Osteoblast (primary cell): ENCODE measurements around the gene COG7. TPM values are rescaled to one million over a fixed set of nuclear protein-coding genes. Genes with fewer than 3 reads are reported as not detected.

ENCODE experiments used
- DNase-seq: peaks from one replicate; pipeline ENCODE4 v3.0.0; 2011; ENCODE audit warnings: low spot score, mixed read lengths; ENCODE audit not compliant: insufficient read length; ENCODE audit errors: missing footprints
- H2AFZ ChIP-seq: 2 replicates; pipeline ENCODE4 v1.6.0; 2011; ENCODE audit warnings: mild to moderate bottlenecking, low read length
- H3K27ac ChIP-seq: 2 replicates; pipeline ENCODE4 v1.5.1; 2011; ENCODE audit warnings: mild to moderate bottlenecking, low read depth, low read length, moderate library complexity
- H3K27me3 ChIP-seq: 2 replicates; pipeline ENCODE4 v1.6.0; 2012; ENCODE audit warnings: mild to moderate bottlenecking, control low read depth, inconsistent platforms, low read length, moderate library complexity; ENCODE audit not compliant: insufficient read depth
- H3K36me3 ChIP-seq: 2 replicates; pipeline ENCODE4 v1.5.1; 2011; ENCODE audit warnings: mild to moderate bottlenecking, low read length, control low read depth, moderate library complexity; ENCODE audit not compliant: insufficient read depth
- H3K4me1 ChIP-seq: 2 replicates; pipeline ENCODE4 v1.5.1; 2011; ENCODE audit warnings: mild to moderate bottlenecking, low read length, control low read depth, moderate library complexity; ENCODE audit not compliant: insufficient read depth
- H3K4me2 ChIP-seq: 2 replicates; pipeline ENCODE4 v1.6.0; 2011; ENCODE audit warnings: mild to moderate bottlenecking, low read length; ENCODE audit not compliant: insufficient read depth
- H3K4me3 ChIP-seq: fragments of 200-600 bp; sonication (generic); 3 replicates; pipeline ENCODE4 v1.5.1; 2012; ENCODE audit warnings: mild to moderate bottlenecking, low read length, inconsistent platforms; ENCODE audit not compliant: insufficient read depth
- H3K79me2 ChIP-seq: 2 replicates; pipeline ENCODE4 v1.6.0; 2012; ENCODE audit warnings: mild to moderate bottlenecking, low read length, control low read depth, inconsistent platforms; ENCODE audit not compliant: insufficient read depth
- H3K9me3 ChIP-seq: 2 replicates; pipeline ENCODE4 v1.5.1; 2011; ENCODE audit warnings: low read depth, low read length, control low read depth
- H4K20me1 ChIP-seq: 2 replicates; pipeline ENCODE4 v1.6.0; 2012; ENCODE audit warnings: mild to moderate bottlenecking, low read length, control low read depth; ENCODE audit not compliant: insufficient read depth
- CTCF ChIP-seq: IDR thresholded peaks from 2 replicates; pipeline ENCODE4 v1.5.1; 2011; ENCODE audit warnings: mild to moderate bottlenecking, low read depth, low read length, moderate library complexity; ENCODE audit errors: extremely low read depth
- total RNA-seq: library from RNA; depleted of rRNA; stranded (reverse); fragments of >200 nt; gene quantifications from 2 replicates; pipeline ENCODE4 v1.2.3, GENCODE V29; 2012

COG7 gene
- total RNA-seq, 1 donor = 17.0 TPM

- no peak for DNase-seq
- no peaks in the 10 kb centered on the region for H3K79me2 ChIP-seq
- TF ChIP-seq CTCF = no peak
Observed at GRCh38 chr16:23357761-23358290, 95.2 kb downstream of the COG7 start.

GRCh38 chr16:23356941-23357340 lies 96.0 kb downstream of the COG7 start:
- Histone ChIP-seq H3K27ac (no peak overlapping the region), H3K4me1 (no peaks in the 10 kb centered on the region), H3K4me2 (no peak overlapping the region), H3K4me3 (no peak overlapping the region), H4K20me1 (no peaks in the 10 kb centered on the region), H3K79me2 (no peaks in the 10 kb centered on the region), H2AFZ (no peak overlapping the region), H3K27me3 (no peaks in the 10 kb centered on the region), H3K9me3 (no peaks in the 10 kb centered on the region), H3K36me3 (no peaks in the 10 kb centered on the region)
- no peak for DNase-seq
- no peak for TF ChIP-seq CTCF

More at GRCh38 chr16:23357761-23358290, 95.2 kb downstream of the COG7 start:
- H3K27ac ChIP-seq = no peak overlapping the region
- no peaks in the 10 kb centered on the region for H3K4me1 ChIP-seq
- H3K9me3 ChIP-seq = no peaks in the 10 kb centered on the region
- no peak overlapping the region for H3K4me2 ChIP-seq
- H4K20me1 ChIP-seq = no peaks in the 10 kb centered on the region
- no peaks in the 10 kb centered on the region for H3K27me3 ChIP-seq
- no peak overlapping the region for H3K4me3 ChIP-seq
- no peak overlapping the region for H2AFZ ChIP-seq
- H3K36me3 ChIP-seq = no peaks in the 10 kb centered on the region

- H2AFZ ChIP-seq = no peak overlapping the region
- H3K4me3 ChIP-seq = no peak overlapping the region
- H3K4me1 ChIP-seq = no peaks in the 10 kb centered on the region
- no peaks in the 10 kb centered on the region for H3K9me3 ChIP-seq
- H3K27ac ChIP-seq = no peak overlapping the region
- no peak for DNase-seq
- peaks cover 3% of the 10 kb centered on the region for H3K27me3 ChIP-seq
- TF ChIP-seq CTCF = no peak
- H3K36me3 ChIP-seq = no peaks in the 10 kb centered on the region
- H4K20me1 ChIP-seq = no peaks in the 10 kb centered on the region
- no peaks in the 10 kb centered on the region for H3K79me2 ChIP-seq
- H3K4me2 ChIP-seq = no peak overlapping the region
Observed at GRCh38 chr16:23355106-23355670, 97.8 kb downstream of the COG7 start.

- TF ChIP-seq CTCF = no peak
- Histone ChIP-seq H3K9me3 (no peaks in the 10 kb centered on the region), H3K79me2 (no peaks in the 10 kb centered on the region), H3K27me3 (peaks cover 3% of the 10 kb centered on the region), H3K4me3 (no peak overlapping the region), H4K20me1 (no peaks in the 10 kb centered on the region), H3K36me3 (no peaks in the 10 kb centered on the region), H3K27ac (no peak overlapping the region), H2AFZ (no peak overlapping the region), H3K4me2 (no peak overlapping the region), H3K4me1 (no peaks in the 10 kb centered on the region)
- no peak for DNase-seq
Observed at GRCh38 chr16:23354246-23354645, 98.7 kb downstream of the COG7 start.
